Effector memory CD4-positive, alpha-beta T cell (primary cell): ENCODE results near the gene TEAD1.

Experiments used
- DNase-seq, 3 donors: peaks; one replicate each; pipeline ENCODE4 v3.0.0-alpha.2; 2020
- H3K27ac ChIP-seq: 2 replicates; pipeline ENCODE4 v1.7.0; 2013; ENCODE audit warnings: mild to moderate bottlenecking, low read length, moderate library complexity; ENCODE audit not compliant: insufficient read depth, poor library complexity, severe bottlenecking
- H3K27me3 ChIP-seq: replicated peaks from 2 replicates; pipeline ENCODE4 v1.7.0; 2013; ENCODE audit warnings: mild to moderate bottlenecking, low read length; ENCODE audit not compliant: insufficient read depth, control insufficient read depth, poor library complexity, severe bottlenecking
- H3K36me3 ChIP-seq: 2 replicates; pipeline ENCODE4 v1.7.0; 2013; ENCODE audit warnings: mild to moderate bottlenecking, low read length, moderate library complexity; ENCODE audit not compliant: control insufficient read depth, insufficient read depth
- H3K4me1 ChIP-seq: 2 replicates; pipeline ENCODE4 v1.7.0; 2013; ENCODE audit warnings: low read length, mild to moderate bottlenecking; ENCODE audit not compliant: control insufficient read depth, insufficient read depth, poor library complexity, severe bottlenecking
- H3K4me3 ChIP-seq: 2 replicates; pipeline ENCODE4 v1.7.0; 2013; ENCODE audit warnings: low read length, low read depth, mild to moderate bottlenecking; ENCODE audit not compliant: insufficient read depth, poor library complexity, severe bottlenecking
- H3K9me3 ChIP-seq: 2 replicates; pipeline ENCODE4 v1.7.0; 2013; ENCODE audit warnings: mild to moderate bottlenecking, low read length, moderate library complexity; ENCODE audit not compliant: control insufficient read depth

Gene TEAD1

GRCh38 chr11:12768726-12769673 is 94.8 kb downstream of the TEAD1 start:
- Histone ChIP-seq H3K36me3 (no peaks in the 10 kb centered on the region), H3K9me3 (no peaks in the 10 kb centered on the region), H3K27me3 (no peaks in the 10 kb centered on the region), H3K4me1 (no peaks in the 10 kb centered on the region), H3K27ac (no peak overlapping the region), H3K4me3 (no peak overlapping the region)
- no peak for DNase-seq

GRCh38 chr11:12769834-12770345 is 95.7 kb downstream of the TEAD1 start:
- no peaks in the 10 kb centered on the region for H3K4me1 ChIP-seq
- no peaks in the 10 kb centered on the region for H3K9me3 ChIP-seq
- H3K27me3 ChIP-seq: no peaks in the 10 kb centered on the region
- no peak for DNase-seq
- no peak overlapping the region for H3K4me3 ChIP-seq
- H3K36me3 ChIP-seq: no peaks in the 10 kb centered on the region
- no peak overlapping the region for H3K27ac ChIP-seq

- Histone ChIP-seq H3K27ac (no peak overlapping the region), H3K9me3 (no peaks in the 10 kb centered on the region), H3K4me1 (no peaks in the 10 kb centered on the region), H3K4me3 (no peak overlapping the region), H3K36me3 (no peaks in the 10 kb centered on the region), H3K27me3 (no peaks in the 10 kb centered on the region)
- no peak for DNase-seq
Measured at GRCh38 chr11:12770435-12770834, 96.2 kb downstream of the TEAD1 start.

- DNase-seq: no peak
- Histone ChIP-seq H3K4me3 (no peak overlapping the region), H3K27me3 (no peaks in the 10 kb centered on the region), H3K36me3 (no peaks in the 10 kb centered on the region), H3K4me1 (no peaks in the 10 kb centered on the region), H3K9me3 (no peaks in the 10 kb centered on the region), H3K27ac (no peak overlapping the region)
Measured at GRCh38 chr11:12770966-12771597, 96.9 kb downstream of the TEAD1 start.

GRCh38 chr11:12771875-12772274 is 97.7 kb downstream of the TEAD1 start:
- Histone ChIP-seq H3K27ac (no peak overlapping the region), H3K4me3 (no peak overlapping the region), H3K4me1 (no peaks in the 10 kb centered on the region), H3K9me3 (no peaks in the 10 kb centered on the region), H3K36me3 (no peaks in the 10 kb centered on the region), H3K27me3 (no peaks in the 10 kb centered on the region)
- no peak for DNase-seq

- Histone ChIP-seq H3K4me3 (no peak overlapping the region), H3K9me3 (no peaks in the 10 kb centered on the region), H3K27ac (no peak overlapping the region), H3K27me3 (no peaks in the 10 kb centered on the region), H3K4me1 (no peaks in the 10 kb centered on the region), H3K36me3 (no peaks in the 10 kb centered on the region)
- no peak for DNase-seq
Measured at GRCh38 chr11:12772324-12772723, 98.1 kb downstream of the TEAD1 start.

GRCh38 chr11:12773591-12773990 is 99.4 kb downstream of the TEAD1 start:
- no peak overlapping the region for H3K27ac ChIP-seq
- no peak for DNase-seq
- H3K4me1 ChIP-seq: no peaks in the 10 kb centered on the region

GRCh38 chr11:12775955-12776354 is 101.7 kb downstream of the TEAD1 start:
- Histone ChIP-seq H3K4me1 (no peaks in the 10 kb centered on the region), H3K9me3 (no peaks in the 10 kb centered on the region), H3K27ac (no peak overlapping the region), H3K27me3 (no peaks in the 10 kb centered on the region), H3K36me3 (no peaks in the 10 kb centered on the region), H3K4me3 (no peak overlapping the region)
- no peak for DNase-seq

More at GRCh38 chr11:12773591-12773990, 99.4 kb downstream of the TEAD1 start:
- Histone ChIP-seq H3K27me3 (no peaks in the 10 kb centered on the region), H3K36me3 (no peaks in the 10 kb centered on the region), H3K4me3 (no peak overlapping the region), H3K9me3 (no peaks in the 10 kb centered on the region)

- Histone ChIP-seq H3K27ac (no peak overlapping the region), H3K36me3 (no peaks in the 10 kb centered on the region), H3K4me3 (no peak overlapping the region), H3K27me3 (no peaks in the 10 kb centered on the region), H3K4me1 (no peaks in the 10 kb centered on the region), H3K9me3 (no peaks in the 10 kb centered on the region)
- DNase-seq: no peak
Measured at GRCh38 chr11:12777208-12777874, 103.1 kb downstream of the TEAD1 start.
